NCI-H82 treated with DMSO at 0.1 percent for 48 hours (cell line): ENCODE measurements around the gene SMTNL2.
A peak's percentile ranks its signal among the peaks of the same experiment; 100 is the strongest.
"Not testable (repeated sequence)": the region's sequence is repeated elsewhere in the genome, so short reads cannot be mapped to it uniquely, and the experiment has no call there.

Experiments used
- DNase-seq: peaks from one replicate; lab custom pipeline; 2025; ENCODE audit not compliant: unreplicated experiment; lab: John Stamatoyannopoulos, UW

The SMTNL2 gene

GRCh38 chr17:4599505-4600281 lies 15.4 kb downstream of the SMTNL2 start:
- DNase-seq: peak; percentile 31

GRCh38 chr17:4600563-4600962 lies 16.2 kb downstream of the SMTNL2 start:
- DNase-seq: peak; percentile 4

GRCh38 chr17:4601326-4601725 lies 17.0 kb downstream of the SMTNL2 start:
- no peak for DNase-seq

- DNase-seq: no peak
Measured at GRCh38 chr17:4602041-4602440, 17.7 kb downstream of the SMTNL2 start.

GRCh38 chr17:4604111-4604644 lies 19.8 kb downstream of the SMTNL2 start:
- peak; percentile 45 for DNase-seq

GRCh38 chr17:4604736-4605135 lies 20.4 kb downstream of the SMTNL2 start:
- not testable (repeated sequence) for DNase-seq

- no peak for DNase-seq
Measured at GRCh38 chr17:4605826-4606225, 21.5 kb downstream of the SMTNL2 start.

- DNase-seq: no peak
Measured at GRCh38 chr17:4607261-4607741, 23.0 kb downstream of the SMTNL2 start.

- DNase-seq: no peak
Measured at GRCh38 chr17:4607773-4608187, 23.5 kb downstream of the SMTNL2 start.

- DNase-seq: no peak
Measured at GRCh38 chr17:4609761-4610160, 25.4 kb downstream of the SMTNL2 start.

- DNase-seq: no peak
Measured at GRCh38 chr17:4610162-4610561, 25.8 kb downstream of the SMTNL2 start.

- DNase-seq: no peak
Measured at GRCh38 chr17:4610656-4611055, 26.3 kb downstream of the SMTNL2 start.

- DNase-seq: no peak
Measured at GRCh38 chr17:4616476-4616875, 32.1 kb downstream of the SMTNL2 start.

- DNase-seq: no peak
Measured at GRCh38 chr17:4617090-4617489, 32.8 kb downstream of the SMTNL2 start.

GRCh38 chr17:4617590-4618351 lies 33.4 kb downstream of the SMTNL2 start:
- no peak for DNase-seq

GRCh38 chr17:4620531-4621101 lies 36.3 kb downstream of the SMTNL2 start:
- DNase-seq: no peak

GRCh38 chr17:4622375-4622774 lies 38.0 kb downstream of the SMTNL2 start:
- DNase-seq: no peak

GRCh38 chr17:4623249-4623648 lies 38.9 kb downstream of the SMTNL2 start:
- DNase-seq: no peak

GRCh38 chr17:4624451-4624911 lies 40.2 kb downstream of the SMTNL2 start:
- not testable (repeated sequence) for DNase-seq

GRCh38 chr17:4625181-4625617 lies 40.9 kb downstream of the SMTNL2 start:
- no peak for DNase-seq

GRCh38 chr17:4626734-4627256 lies 42.5 kb downstream of the SMTNL2 start:
- DNase-seq: no peak
